ENCODE measurements around the gene JADE1.
A peak's percentile ranks its signal among the peaks of the same experiment; 100 is the strongest.

JADE1 gene

GRCh38 chr4:128844931-128845330 is 35.4 kb downstream of the JADE1 start:
- no peak for DNase-seq (ENCODE audit: low read depth, low spot score)

- no peak for DNase-seq (ENCODE audit: low read depth, low spot score)
Observed at GRCh38 chr4:128846063-128846462, 36.6 kb downstream of the JADE1 start.

- DNase-seq (ENCODE audit: low read depth, low spot score) = no peak
Observed at GRCh38 chr4:128847082-128847724, 37.7 kb downstream of the JADE1 start.

- no peak for DNase-seq (ENCODE audit: low read depth, low spot score)
Observed at GRCh38 chr4:128848461-128848860, 39.0 kb downstream of the JADE1 start.

GRCh38 chr4:128850252-128850651 is 40.8 kb downstream of the JADE1 start:
- DNase-seq (ENCODE audit: low read depth, low spot score) = no peak

GRCh38 chr4:128853741-128854140 is 44.2 kb downstream of the JADE1 start:
- DNase-seq (ENCODE audit: low read depth, low spot score) = no peak

GRCh38 chr4:128854433-128854832 is 44.9 kb downstream of the JADE1 start:
- DNase-seq (ENCODE audit: low read depth, low spot score) = no peak

- no peak for DNase-seq (ENCODE audit: low read depth, low spot score)
Observed at GRCh38 chr4:128855621-128856020, 46.1 kb downstream of the JADE1 start.

- no peak for DNase-seq (ENCODE audit: low read depth, low spot score)
Observed at GRCh38 chr4:128856246-128856645, 46.7 kb downstream of the JADE1 start.

GRCh38 chr4:128858879-128859671 is 49.6 kb downstream of the JADE1 start:
- DNase-seq (ENCODE audit: low read depth, low spot score) = no peak

GRCh38 chr4:128859887-128860677 is 50.6 kb downstream of the JADE1 start:
- DNase-seq (ENCODE audit: low read depth, low spot score) = no peak

GRCh38 chr4:128861856-128862518 is 52.5 kb downstream of the JADE1 start:
- DNase-seq (ENCODE audit: low read depth, low spot score) = no peak

GRCh38 chr4:128862608-128863311 is 53.3 kb downstream of the JADE1 start:
- DNase-seq (ENCODE audit: low read depth, low spot score) = no peak

- DNase-seq (ENCODE audit: low read depth, low spot score) = peak; percentile 60
Observed at GRCh38 chr4:128863312-128864075, 54.0 kb downstream of the JADE1 start.

GRCh38 chr4:128865132-128865531 is 55.6 kb downstream of the JADE1 start:
- DNase-seq (ENCODE audit: low read depth, low spot score) = no peak

- no peak for DNase-seq (ENCODE audit: low read depth, low spot score)
Observed at GRCh38 chr4:128866269-128866668, 56.8 kb downstream of the JADE1 start.

GRCh38 chr4:128866691-128867090 is 57.2 kb downstream of the JADE1 start:
- no peak for DNase-seq (ENCODE audit: low read depth, low spot score)

- DNase-seq (ENCODE audit: low read depth, low spot score) = no peak
Observed at GRCh38 chr4:128868758-128869157, 59.3 kb downstream of the JADE1 start.

GRCh38 chr4:128869776-128870509 is 60.4 kb downstream of the JADE1 start:
- DNase-seq (ENCODE audit: low read depth, low spot score) = no peak

GRCh38 chr4:128871948-128872347 is 62.4 kb downstream of the JADE1 start:
- DNase-seq (ENCODE audit: low read depth, low spot score) = no peak
